Activated B cell treated with CpG ODN at 0.5 μM for 24 hours (primary cell): ENCODE data around the gene RMND5B. TPM values are rescaled to one million over a fixed set of nuclear protein-coding genes. Genes with fewer than 3 reads are reported as not detected.
A peak's percentile ranks its signal among the peaks of the same experiment; 100 is the strongest.

Experiments
- ATAC-seq: fragments of 200-7000 bp; cut with Tn5 transposase; one replicate; pipeline ENCODE4 v1.10.0; 2021; ENCODE audit warnings: low read depth, mild to moderate bottlenecking, moderate library complexity
- CTCF ChIA-PET: fragments of 350-600 bp; sonication (Branson Sonifier 250); formaldehyde crosslinking; loops from one replicate; lab custom pipeline; 2021; ENCODE audit warnings: antibody characterized with exemption; lab: Charles Lee
- POLR2A ChIA-PET: fragments of 350-600 bp; sonication (Branson Sonifier 250); formaldehyde crosslinking; loops from one replicate; lab custom pipeline; 2021; ENCODE audit warnings: antibody characterized with exemption; lab: Charles Lee
- DNase-seq: peaks from one replicate; pipeline ENCODE4 v3.0.0; 2022
- H3K27ac Mint-ChIP-seq: one replicate; pipeline ENCODE4 v1.8.0; 2020; ENCODE audit warnings: mixed read lengths
- H3K27me3 Mint-ChIP-seq: one replicate; pipeline ENCODE4 v1.8.0; 2021; ENCODE audit warnings: mixed read lengths
- H3K36me3 Mint-ChIP-seq: one replicate; pipeline ENCODE4 v1.8.0; 2021; ENCODE audit warnings: low read depth, mixed read lengths
- H3K4me1 Mint-ChIP-seq: one replicate; pipeline ENCODE4 v1.8.0; 2021; ENCODE audit warnings: mixed read lengths
- H3K4me3 Mint-ChIP-seq: one replicate; pipeline ENCODE4 v1.8.0; 2020; ENCODE audit warnings: mild to moderate bottlenecking, mixed read lengths
- H3K9me3 Mint-ChIP-seq: one replicate; pipeline ENCODE4 v1.8.0; 2020; ENCODE audit warnings: mixed read lengths
- intact Hi-C: fragments of 100-400 bp; cut with micrococcal nuclease; formaldehyde crosslinking; loops from one replicate; pipeline ENCODE4 v1.15.1; 2024
- total RNA-seq: library from RNA; stranded (reverse); gene quantifications from 2 replicates; pipeline ENCODE4 v1.2.3, GENCODE V29; 2022
- TF ChIP-seq, protein P1 (sequence below): fragments of 200-600 bp; IDR thresholded peaks from one replicate; pipeline ENCODE4 v1.8.0; 2022; ENCODE audit warnings: antibody characterized with exemption, mild to moderate bottlenecking

Gene RMND5B
- total RNA-seq, 1 donor from 2014 or later = 57.2 TPM

DNA sequence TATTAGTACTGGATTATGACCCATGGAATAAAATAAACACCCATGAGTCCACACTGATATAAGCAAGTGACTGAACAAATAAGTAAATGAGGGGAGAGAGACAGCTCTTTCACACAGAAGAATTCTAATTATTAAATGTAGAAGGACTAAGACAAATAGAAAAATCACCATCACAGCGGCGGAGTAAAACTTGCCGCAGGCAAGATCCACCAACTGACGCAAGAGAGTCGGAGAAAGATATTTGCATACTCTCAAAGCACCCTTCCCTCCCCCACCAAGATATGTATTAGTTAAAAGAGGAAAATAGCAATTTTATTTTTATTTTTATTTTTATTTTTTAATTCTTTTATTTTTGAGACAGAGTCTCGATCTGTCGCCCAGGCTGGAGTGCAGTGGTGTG is 32.1 kb upstream of the RMND5B start:
- Mint-ChIP-seq H3K4me3 (no peak overlapping the region), H3K27ac (no peak overlapping the region), H3K27me3 (no peaks in the 10 kb centered on the region), H3K4me1 (peaks cover 6% of the 10 kb centered on the region), H3K9me3 (no peaks in the 10 kb centered on the region), H3K36me3 (no peaks in the 10 kb centered on the region)
- TF ChIP-seq, protein P1, sequence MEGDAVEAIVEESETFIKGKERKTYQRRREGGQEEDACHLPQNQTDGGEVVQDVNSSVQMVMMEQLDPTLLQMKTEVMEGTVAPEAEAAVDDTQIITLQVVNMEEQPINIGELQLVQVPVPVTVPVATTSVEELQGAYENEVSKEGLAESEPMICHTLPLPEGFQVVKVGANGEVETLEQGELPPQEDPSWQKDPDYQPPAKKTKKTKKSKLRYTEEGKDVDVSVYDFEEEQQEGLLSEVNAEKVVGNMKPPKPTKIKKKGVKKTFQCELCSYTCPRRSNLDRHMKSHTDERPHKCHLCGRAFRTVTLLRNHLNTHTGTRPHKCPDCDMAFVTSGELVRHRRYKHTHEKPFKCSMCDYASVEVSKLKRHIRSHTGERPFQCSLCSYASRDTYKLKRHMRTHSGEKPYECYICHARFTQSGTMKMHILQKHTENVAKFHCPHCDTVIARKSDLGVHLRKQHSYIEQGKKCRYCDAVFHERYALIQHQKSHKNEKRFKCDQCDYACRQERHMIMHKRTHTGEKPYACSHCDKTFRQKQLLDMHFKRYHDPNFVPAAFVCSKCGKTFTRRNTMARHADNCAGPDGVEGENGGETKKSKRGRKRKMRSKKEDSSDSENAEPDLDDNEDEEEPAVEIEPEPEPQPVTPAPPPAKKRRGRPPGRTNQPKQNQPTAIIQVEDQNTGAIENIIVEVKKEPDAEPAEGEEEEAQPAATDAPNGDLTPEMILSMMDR = no peak
- intact Hi-C loops = no loop called here
- ChIA-PET POLR2A (no interaction called here), CTCF (no interaction called here)
- no peak for DNase-seq
- ATAC-seq = no peak

DNA sequence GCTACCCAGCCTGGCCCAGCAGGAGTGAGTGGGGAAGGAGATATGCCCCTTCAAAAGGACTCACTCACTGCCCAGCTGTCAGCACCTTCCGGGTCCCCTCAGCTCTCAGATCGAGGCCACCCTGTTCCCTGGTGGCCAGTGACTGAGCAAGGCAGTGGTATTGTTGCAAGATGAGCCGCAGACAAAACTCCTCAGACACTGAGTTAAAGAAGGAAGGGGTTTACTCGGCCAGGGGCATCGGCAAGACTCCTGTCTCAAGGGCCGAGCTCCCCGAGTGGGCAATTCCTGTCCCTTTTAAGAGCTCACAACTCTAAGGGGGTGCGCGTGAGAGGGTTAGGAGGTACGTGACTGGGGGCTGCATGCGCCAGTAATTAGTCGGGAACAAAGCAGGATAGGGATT is 27.2 kb upstream of the RMND5B start:
- CTCF ChIA-PET = no interaction called here
- no peak for ATAC-seq

DNA sequence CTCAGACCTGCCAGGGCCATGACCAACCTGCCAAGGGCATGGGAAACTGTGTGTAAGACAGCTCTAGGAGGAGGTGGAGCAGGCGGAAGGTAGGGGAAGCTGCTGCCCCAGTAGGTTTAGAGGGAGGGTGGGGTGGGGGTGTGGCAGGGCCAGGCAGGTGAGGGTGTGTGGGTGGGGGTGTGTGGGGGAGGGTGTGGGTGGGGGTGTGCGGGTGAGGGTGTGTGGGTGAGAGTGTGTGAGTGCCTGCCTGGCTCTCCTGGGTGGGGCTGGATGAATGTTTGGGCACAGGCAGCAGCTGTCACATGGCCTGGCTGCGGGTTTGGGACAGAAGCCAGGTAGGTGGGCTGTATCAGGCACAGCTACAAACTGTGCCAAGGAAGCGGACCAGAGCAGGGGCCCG is 26.3 kb upstream of the RMND5B start:
- Mint-ChIP-seq H3K4me3 (no peak overlapping the region), H3K27ac (no peak overlapping the region), H3K9me3 (no peaks in the 10 kb centered on the region), H3K36me3 (no peaks in the 10 kb centered on the region), H3K4me1 (peaks cover 33% of the 10 kb centered on the region), H3K27me3 (no peaks in the 10 kb centered on the region)
- intact Hi-C loops = no loop called here
- TF ChIP-seq, protein P1 = no peak
- no peak for DNase-seq
- no peak for ATAC-seq
- ChIA-PET CTCF (no interaction called here), POLR2A (no interaction called here)

More for the DNA sequence above, 27.2 kb upstream of the RMND5B start:
- Mint-ChIP-seq H3K4me3 (no peak overlapping the region), H3K9me3 (no peaks in the 10 kb centered on the region), H3K27me3 (no peaks in the 10 kb centered on the region), H3K27ac (peak overlapping the region; percentile 53), H3K4me1 (peaks cover 24% of the 10 kb centered on the region), H3K36me3 (no peaks in the 10 kb centered on the region)
- TF ChIP-seq, protein P1 = no peak
- no peak for DNase-seq
- intact Hi-C loops = no loop called here
- POLR2A ChIA-PET = interaction anchor here (0.9 kb wide), 1 partner anchor 50 kb away, joined by 3 read pairs; the partner anchor contains the start of gene NHP2

DNA sequence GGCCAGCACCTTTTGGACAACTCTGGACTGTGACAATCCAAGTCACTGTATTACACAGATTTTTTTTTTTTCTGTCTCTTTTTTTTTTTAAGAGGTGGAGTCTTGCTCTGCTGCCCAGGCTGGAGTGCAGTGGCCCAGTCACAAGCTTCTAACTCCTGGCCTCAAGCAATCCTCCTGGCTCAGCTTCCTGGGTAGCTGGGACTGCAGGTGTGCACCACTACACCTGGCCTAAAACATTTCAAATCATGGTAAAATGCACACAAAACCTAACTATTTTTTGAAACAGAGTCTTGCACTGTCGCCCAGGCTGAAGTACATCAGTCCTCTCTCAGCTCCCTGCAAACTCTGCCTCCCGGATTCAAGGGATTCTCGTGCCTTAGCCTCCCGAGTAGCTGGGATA is 24.7 kb upstream of the RMND5B start:
- DNase-seq = no peak
- ChIA-PET CTCF (interaction anchor here (0.7 to 1.6 kb wide), 4 partner anchors 10 to 30 kb away, joined by 3 to 6 read pairs (median 4); no protein-coding TSS in a partner anchor), POLR2A (interaction anchor here (0.6 kb wide), 1 partner anchor 15 kb away, joined by 4 read pairs; no protein-coding TSS in a partner anchor)
- no peak overlapping the region for H3K4me3 Mint-ChIP-seq
- no peak overlapping the region for H3K27ac Mint-ChIP-seq
- ATAC-seq = no peak
- no peaks in the 10 kb centered on the region for H3K9me3 Mint-ChIP-seq
- TF ChIP-seq, protein P1 = no peak
- H3K4me1 Mint-ChIP-seq = peaks cover 38% of the 10 kb centered on the region
- no peaks in the 10 kb centered on the region for H3K36me3 Mint-ChIP-seq
- no peaks in the 10 kb centered on the region for H3K27me3 Mint-ChIP-seq
- intact Hi-C loops = no loop called here

DNA sequence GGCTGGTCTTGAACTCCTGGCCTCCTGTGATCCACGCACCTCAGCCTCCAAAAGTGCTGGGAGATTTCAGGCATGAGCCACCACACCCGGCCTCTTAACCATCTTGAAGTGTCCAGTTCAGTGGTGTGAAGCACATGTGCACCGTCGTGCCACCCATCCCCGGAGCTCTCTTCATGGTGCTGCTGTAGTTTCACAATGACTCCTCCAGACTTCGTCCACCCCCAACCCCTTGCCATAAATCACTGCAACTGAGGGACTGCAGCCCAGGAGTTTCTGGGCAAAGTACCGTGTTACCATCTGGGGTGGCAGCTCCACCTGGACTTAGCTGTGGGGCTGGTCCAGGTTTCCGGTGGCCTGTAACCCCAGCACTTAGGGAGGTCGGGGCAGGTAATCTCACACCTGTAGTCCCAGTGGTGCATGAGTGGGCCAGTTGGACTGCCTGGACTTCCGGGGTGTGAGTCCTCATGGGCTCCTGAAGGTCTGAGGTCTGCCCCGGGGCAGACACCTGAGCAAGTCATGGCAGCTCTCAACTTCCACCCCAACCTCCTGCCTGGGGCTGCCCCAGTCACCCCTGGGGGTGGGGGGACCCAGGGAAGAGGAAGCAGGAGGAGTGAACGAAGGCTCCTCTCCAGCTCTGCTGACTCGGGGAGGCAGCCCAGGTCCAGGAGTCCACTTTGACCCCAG is 24.1 kb upstream of the RMND5B start:
- intact Hi-C loops = no loop called here
- H3K27ac Mint-ChIP-seq = no peak overlapping the region
- POLR2A ChIA-PET = interaction anchor here (0.6 kb wide), 1 partner anchor 14 kb away, joined by 4 read pairs; no protein-coding TSS in a partner anchor
- no peaks in the 10 kb centered on the region for H3K9me3 Mint-ChIP-seq
- CTCF ChIA-PET = interaction anchor here (0.7 to 1.6 kb wide), 4 partner anchors 10 to 31 kb away, joined by 3 to 6 read pairs (median 4); no protein-coding TSS in a partner anchor
- H3K27me3 Mint-ChIP-seq = no peaks in the 10 kb centered on the region
- H3K4me1 Mint-ChIP-seq = peaks cover 38% of the 10 kb centered on the region
- H3K4me3 Mint-ChIP-seq = no peak overlapping the region
- TF ChIP-seq, protein P1 = no peak
- peak; percentile 60 for ATAC-seq
- H3K36me3 Mint-ChIP-seq = no peaks in the 10 kb centered on the region
- DNase-seq = no peak
